ENCODE data around the gene GAB2. TPM values are rescaled to one million over a fixed set of nuclear protein-coding genes. Genes with fewer than 3 reads are reported as not detected.

The GAB2 gene
- total RNA-seq, 1 experiment from 2014 or later = 4.2 TPM

DNA sequence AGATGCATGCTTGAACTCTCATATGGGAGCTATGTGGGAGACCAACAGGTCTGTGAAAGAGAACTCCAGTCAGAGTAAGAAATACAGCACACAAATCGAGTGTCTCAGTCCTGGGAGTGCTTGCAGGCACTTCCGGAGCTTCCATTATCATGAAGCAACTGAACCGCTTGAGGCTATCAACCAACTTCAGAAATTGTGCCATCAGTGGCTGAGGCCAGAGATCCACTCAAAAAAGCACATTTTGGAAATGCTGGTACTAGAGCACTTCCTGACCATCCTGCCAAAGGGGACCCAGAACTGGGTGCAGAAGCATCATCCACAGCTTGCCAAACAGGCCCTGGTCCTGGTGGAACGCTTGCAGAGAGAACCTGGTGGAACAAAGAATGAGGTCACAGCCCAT, 33.4 kb downstream of the GAB2 start:
- BruUV-seq (replicated peaks) = no TSS peak
- CTCF ChIA-PET = interaction anchor here (0.7 to 1.7 kb wide), 2 partner anchors 25 to 156 kb away, joined by 4 read pairs; no protein-coding TSS in a partner anchor
- intact Hi-C loops (cut with micrococcal nuclease) = no loop called here
- Mint-ChIP-seq H3K4me1 (ENCODE audit: insufficient read depth, unreplicated experiment) (no peaks in the 10 kb centered on the region), H3K9me3 (ENCODE audit: unreplicated experiment) (peaks cover 17% of the 10 kb centered on the region), H3K36me3 (ENCODE audit: insufficient read depth, unreplicated experiment) (no peaks in the 10 kb centered on the region), H3K27me3 (ENCODE audit: insufficient read depth, unreplicated experiment) (no peaks in the 10 kb centered on the region), H3K27ac (ENCODE audit: low read depth, unreplicated experiment) (no peak overlapping the region), H3K4me3 (ENCODE audit: unreplicated experiment) (no peak overlapping the region)
- DNase-seq (ENCODE audit: unreplicated experiment) = no peak
- TF ChIP-seq, protein P1, sequence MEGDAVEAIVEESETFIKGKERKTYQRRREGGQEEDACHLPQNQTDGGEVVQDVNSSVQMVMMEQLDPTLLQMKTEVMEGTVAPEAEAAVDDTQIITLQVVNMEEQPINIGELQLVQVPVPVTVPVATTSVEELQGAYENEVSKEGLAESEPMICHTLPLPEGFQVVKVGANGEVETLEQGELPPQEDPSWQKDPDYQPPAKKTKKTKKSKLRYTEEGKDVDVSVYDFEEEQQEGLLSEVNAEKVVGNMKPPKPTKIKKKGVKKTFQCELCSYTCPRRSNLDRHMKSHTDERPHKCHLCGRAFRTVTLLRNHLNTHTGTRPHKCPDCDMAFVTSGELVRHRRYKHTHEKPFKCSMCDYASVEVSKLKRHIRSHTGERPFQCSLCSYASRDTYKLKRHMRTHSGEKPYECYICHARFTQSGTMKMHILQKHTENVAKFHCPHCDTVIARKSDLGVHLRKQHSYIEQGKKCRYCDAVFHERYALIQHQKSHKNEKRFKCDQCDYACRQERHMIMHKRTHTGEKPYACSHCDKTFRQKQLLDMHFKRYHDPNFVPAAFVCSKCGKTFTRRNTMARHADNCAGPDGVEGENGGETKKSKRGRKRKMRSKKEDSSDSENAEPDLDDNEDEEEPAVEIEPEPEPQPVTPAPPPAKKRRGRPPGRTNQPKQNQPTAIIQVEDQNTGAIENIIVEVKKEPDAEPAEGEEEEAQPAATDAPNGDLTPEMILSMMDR (IDR thresholded peaks at IDR 0.05; ENCODE audit: unreplicated experiment) = no peak
- POLR2A ChIA-PET = no interaction called here

DNA sequence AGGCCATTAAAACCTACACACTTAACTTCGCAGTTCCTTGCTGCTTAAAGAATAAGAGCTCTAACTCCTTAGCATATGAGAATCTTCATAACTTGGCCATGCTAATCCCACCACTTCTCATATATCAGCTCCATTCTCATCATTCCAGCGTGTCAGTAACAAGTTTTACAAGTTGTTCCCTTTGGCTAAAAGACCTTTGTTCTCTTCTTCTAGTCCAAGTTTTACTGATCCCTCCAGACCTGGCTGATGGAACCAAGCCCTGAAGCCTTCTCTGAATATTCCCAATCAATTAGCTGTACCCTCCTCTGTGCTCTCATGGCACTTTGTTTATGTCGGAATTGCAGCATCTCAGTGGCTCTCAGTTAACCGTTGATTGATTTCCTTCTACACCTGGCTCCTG, 35.8 kb downstream of the GAB2 start:
- Mint-ChIP-seq H3K27ac (ENCODE audit: low read depth, unreplicated experiment) (no peak overlapping the region), H3K4me3 (ENCODE audit: unreplicated experiment) (no peak overlapping the region), H3K36me3 (ENCODE audit: insufficient read depth, unreplicated experiment) (no peaks in the 10 kb centered on the region), H3K4me1 (ENCODE audit: insufficient read depth, unreplicated experiment) (no peaks in the 10 kb centered on the region), H3K9me3 (ENCODE audit: unreplicated experiment) (peaks cover 17% of the 10 kb centered on the region), H3K27me3 (ENCODE audit: insufficient read depth, unreplicated experiment) (no peaks in the 10 kb centered on the region)
- BruUV-seq (replicated peaks) = no TSS peak
- intact Hi-C loops (cut with micrococcal nuclease) = no loop called here
- ChIA-PET POLR2A (no interaction called here), CTCF (no interaction called here)
- TF ChIP-seq, protein P1 (IDR thresholded peaks at IDR 0.05; ENCODE audit: unreplicated experiment) = no peak
- DNase-seq (ENCODE audit: unreplicated experiment) = no peak

DNA sequence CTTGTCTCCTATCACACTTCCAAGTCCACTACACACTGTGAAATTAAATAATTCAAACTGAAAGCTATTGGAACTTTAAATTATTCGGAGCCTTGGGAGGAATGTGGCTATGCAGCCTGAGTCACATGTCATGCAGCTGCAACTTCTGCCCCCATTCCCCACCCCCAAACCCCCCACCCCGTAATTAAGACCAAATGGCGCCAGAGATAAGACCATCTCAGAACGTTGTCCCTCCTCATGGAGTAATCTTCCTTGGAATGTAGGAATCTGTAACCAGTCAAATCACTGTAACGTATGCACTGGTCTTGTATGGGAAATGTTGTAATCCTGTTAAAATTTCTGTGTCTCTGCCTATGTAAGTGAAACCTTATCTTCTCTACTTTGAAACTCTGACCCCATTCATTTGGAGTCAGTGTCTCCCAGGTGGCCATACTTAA, 37.0 kb downstream of the GAB2 start:
- ChIA-PET CTCF (interaction anchor here (0.7 kb wide), 1 partner anchor 33 kb away, joined by 3 read pairs; no protein-coding TSS in a partner anchor), POLR2A (interaction anchor here (0.8 kb wide), 1 partner anchor 719 kb away, joined by 4 read pairs; no protein-coding TSS in a partner anchor)
- Mint-ChIP-seq H3K4me3 (ENCODE audit: unreplicated experiment) (no peak overlapping the region), H3K36me3 (ENCODE audit: insufficient read depth, unreplicated experiment) (no peaks in the 10 kb centered on the region), H3K9me3 (ENCODE audit: unreplicated experiment) (peaks cover 17% of the 10 kb centered on the region), H3K27me3 (ENCODE audit: insufficient read depth, unreplicated experiment) (no peaks in the 10 kb centered on the region), H3K27ac (ENCODE audit: low read depth, unreplicated experiment) (no peak overlapping the region), H3K4me1 (ENCODE audit: insufficient read depth, unreplicated experiment) (no peaks in the 10 kb centered on the region)
- DNase-seq (ENCODE audit: unreplicated experiment) = no peak
- TF ChIP-seq, protein P1 (IDR thresholded peaks at IDR 0.05; ENCODE audit: unreplicated experiment) = no peak
- no TSS peak for BruUV-seq (replicated peaks)
- intact Hi-C loops (cut with micrococcal nuclease) = no loop called here

DNA sequence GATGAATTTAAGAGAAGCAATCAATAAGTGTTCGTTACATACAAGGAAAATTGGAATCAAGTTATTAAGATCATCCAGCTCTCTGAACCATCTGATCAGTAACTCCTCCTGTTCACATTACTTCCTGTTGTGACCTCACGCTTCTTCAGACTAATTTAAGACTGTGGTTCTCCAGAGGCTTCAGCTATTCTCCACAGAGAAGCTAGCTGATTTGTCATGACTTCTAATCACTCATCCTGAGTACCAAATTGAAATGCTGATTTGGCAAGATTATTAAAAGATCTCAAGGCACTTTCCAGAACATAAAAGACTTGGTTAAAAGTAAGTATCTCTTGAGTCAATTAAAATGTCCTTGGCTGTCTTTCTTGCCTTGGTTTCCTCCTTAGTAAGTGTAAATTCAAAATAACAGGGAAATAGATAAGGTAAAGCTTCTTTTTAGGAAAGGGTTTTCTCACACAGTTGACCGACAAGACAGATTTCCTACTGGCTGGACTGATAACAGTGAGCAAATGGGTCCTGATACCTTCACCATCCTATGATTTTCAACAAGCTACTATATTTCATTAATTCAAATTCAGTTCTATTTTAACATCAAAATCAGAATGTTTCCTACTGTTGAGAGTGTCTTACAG, 38.5 kb downstream of the GAB2 start:
- intact Hi-C loops (cut with micrococcal nuclease) = no loop called here
- H3K4me1 Mint-ChIP-seq (ENCODE audit: insufficient read depth, unreplicated experiment) = no peaks in the 10 kb centered on the region
- CTCF ChIA-PET = interaction anchor here (1.2 to 1.6 kb wide), 2 partner anchors 34 to 36 kb away, joined by 3 to 5 read pairs; no protein-coding TSS in a partner anchor
- H3K9me3 Mint-ChIP-seq (ENCODE audit: unreplicated experiment) = peaks cover 6% of the 10 kb centered on the region
- no TSS peak for BruUV-seq (replicated peaks)
- H3K27me3 Mint-ChIP-seq (ENCODE audit: insufficient read depth, unreplicated experiment) = no peaks in the 10 kb centered on the region
- DNase-seq (ENCODE audit: unreplicated experiment) = no peak
- no peaks in the 10 kb centered on the region for H3K36me3 Mint-ChIP-seq (ENCODE audit: insufficient read depth, unreplicated experiment)
- POLR2A ChIA-PET = no interaction called here
- H3K27ac Mint-ChIP-seq (ENCODE audit: low read depth, unreplicated experiment) = no peak overlapping the region
- no peak overlapping the region for H3K4me3 Mint-ChIP-seq (ENCODE audit: unreplicated experiment)
- TF ChIP-seq, protein P1 (IDR thresholded peaks at IDR 0.05; ENCODE audit: unreplicated experiment) = no peak
